ENCODE data around the gene TMEM164.
A peak's percentile ranks its signal among the peaks of the same experiment; 100 is the strongest.

DNA sequence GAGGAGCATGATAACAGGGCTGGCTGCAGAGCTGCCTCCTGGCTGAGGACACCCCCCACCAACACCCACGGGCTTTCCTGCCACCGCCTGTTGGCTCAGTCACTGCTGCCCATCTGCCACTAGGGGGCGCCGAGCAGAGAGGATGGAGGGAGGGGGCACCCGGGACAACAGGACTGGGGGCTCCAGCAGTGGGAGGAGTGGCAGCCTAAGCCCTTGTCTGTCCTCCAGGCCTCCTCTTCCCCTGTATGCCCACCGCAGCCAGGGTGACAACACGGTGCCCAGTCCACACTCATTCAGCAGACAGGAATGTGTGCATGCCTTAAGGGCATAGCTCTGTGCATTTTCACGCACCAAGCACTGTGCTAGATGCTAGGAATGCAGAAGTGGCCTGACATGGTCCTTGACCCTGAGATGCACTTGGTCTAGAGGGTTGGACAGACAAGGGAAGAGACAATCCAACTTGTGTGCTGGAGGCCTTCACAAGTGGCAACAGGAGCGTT lies 165.1 kb downstream of the TMEM164 start:
- TF ChIP-seq, protein P1, sequence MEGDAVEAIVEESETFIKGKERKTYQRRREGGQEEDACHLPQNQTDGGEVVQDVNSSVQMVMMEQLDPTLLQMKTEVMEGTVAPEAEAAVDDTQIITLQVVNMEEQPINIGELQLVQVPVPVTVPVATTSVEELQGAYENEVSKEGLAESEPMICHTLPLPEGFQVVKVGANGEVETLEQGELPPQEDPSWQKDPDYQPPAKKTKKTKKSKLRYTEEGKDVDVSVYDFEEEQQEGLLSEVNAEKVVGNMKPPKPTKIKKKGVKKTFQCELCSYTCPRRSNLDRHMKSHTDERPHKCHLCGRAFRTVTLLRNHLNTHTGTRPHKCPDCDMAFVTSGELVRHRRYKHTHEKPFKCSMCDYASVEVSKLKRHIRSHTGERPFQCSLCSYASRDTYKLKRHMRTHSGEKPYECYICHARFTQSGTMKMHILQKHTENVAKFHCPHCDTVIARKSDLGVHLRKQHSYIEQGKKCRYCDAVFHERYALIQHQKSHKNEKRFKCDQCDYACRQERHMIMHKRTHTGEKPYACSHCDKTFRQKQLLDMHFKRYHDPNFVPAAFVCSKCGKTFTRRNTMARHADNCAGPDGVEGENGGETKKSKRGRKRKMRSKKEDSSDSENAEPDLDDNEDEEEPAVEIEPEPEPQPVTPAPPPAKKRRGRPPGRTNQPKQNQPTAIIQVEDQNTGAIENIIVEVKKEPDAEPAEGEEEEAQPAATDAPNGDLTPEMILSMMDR (IDR thresholded peaks at IDR 0.05; ENCODE audit: insufficient read depth, low read length) = peak; percentile 9
- TF ChIP-seq POLR2AphosphoS5 (IDR thresholded peaks at IDR 0.05; ENCODE audit: low read depth) (no peak), SPI1 (IDR thresholded peaks at IDR 0.05; ENCODE audit: borderline replicate concordance, low read depth) (no peak)
- TF ChIP-seq, protein P2, sequence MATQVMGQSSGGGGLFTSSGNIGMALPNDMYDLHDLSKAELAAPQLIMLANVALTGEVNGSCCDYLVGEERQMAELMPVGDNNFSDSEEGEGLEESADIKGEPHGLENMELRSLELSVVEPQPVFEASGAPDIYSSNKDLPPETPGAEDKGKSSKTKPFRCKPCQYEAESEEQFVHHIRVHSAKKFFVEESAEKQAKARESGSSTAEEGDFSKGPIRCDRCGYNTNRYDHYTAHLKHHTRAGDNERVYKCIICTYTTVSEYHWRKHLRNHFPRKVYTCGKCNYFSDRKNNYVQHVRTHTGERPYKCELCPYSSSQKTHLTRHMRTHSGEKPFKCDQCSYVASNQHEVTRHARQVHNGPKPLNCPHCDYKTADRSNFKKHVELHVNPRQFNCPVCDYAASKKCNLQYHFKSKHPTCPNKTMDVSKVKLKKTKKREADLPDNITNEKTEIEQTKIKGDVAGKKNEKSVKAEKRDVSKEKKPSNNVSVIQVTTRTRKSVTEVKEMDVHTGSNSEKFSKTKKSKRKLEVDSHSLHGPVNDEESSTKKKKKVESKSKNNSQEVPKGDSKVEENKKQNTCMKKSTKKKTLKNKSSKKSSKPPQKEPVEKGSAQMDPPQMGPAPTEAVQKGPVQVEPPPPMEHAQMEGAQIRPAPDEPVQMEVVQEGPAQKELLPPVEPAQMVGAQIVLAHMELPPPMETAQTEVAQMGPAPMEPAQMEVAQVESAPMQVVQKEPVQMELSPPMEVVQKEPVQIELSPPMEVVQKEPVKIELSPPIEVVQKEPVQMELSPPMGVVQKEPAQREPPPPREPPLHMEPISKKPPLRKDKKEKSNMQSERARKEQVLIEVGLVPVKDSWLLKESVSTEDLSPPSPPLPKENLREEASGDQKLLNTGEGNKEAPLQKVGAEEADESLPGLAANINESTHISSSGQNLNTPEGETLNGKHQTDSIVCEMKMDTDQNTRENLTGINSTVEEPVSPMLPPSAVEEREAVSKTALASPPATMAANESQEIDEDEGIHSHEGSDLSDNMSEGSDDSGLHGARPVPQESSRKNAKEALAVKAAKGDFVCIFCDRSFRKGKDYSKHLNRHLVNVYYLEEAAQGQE (IDR thresholded peaks at IDR 0.05; ENCODE audit: insufficient replicate concordance, low read depth) = no peak
